ENCODE data around the gene TTC3. TPM values are rescaled to one million over a fixed set of nuclear protein-coding genes. Genes with fewer than 3 reads are reported as not detected.

TTC3 gene
- total and polyA plus RNA-seq, 7 donors: 6.5 to 50.3 (median 25.7) TPM

GRCh38 chr21:37040212-37040611, 32.8 kb upstream of the TTC3 start:
- H3K36me3 ChIP-seq (ENCODE audit: insufficient read depth in 1 of 2, low read depth in 1 of 2): no peaks in the 10 kb centered on the region
- intact Hi-C loops (cut with DNase I): no loop called here
- no peak overlapping the region for H3K27ac ChIP-seq
- no peak overlapping the region for H3K4me3 ChIP-seq
- DNase-seq (no peak), ATAC-seq (no peak)
- no peak for TF ChIP-seq CTCF (IDR thresholded peaks at IDR 0.05)
- H3K9me3 ChIP-seq: no peaks in the 10 kb centered on the region
- WGBS, 3 donors: 92 to 94% (median 94%) methylated on average over 3 of the region's 3 CpGs
- H3K27me3 ChIP-seq (ENCODE audit: insufficient read depth in 3 of 3, low read length in 2 of 3): no peaks in the 10 kb centered on the region
- H3K4me1 ChIP-seq: no peaks in the 10 kb centered on the region

DNA sequence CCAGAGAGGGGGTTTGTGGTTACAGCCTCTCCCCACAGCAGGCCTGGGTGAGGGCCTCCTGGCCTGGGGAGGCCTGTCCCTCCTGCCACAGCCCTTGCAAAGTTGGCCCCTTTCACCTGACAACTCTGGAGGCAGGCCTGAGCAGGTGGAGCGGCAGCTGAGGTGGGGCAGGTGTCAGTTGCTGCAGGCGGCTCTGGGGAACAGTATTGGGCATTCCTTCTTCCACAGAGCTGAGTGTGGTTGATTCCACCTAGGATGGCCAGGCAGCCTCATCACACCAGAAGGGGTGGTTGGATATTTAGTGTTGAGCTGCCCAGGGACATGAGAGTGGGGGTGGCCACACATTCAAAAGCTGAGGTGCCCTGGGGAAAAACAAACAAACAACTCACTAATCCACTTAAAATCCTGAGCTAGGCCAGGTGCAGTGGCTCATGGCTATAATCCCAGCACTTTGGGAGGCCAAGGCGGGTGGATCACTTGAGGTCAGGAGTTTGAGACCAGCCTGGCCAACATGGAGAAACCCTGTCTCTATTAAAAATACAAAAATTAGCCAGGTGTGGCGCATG, 31.3 kb upstream of the TTC3 start:
- no peak for ATAC-seq
- intact Hi-C loops (cut with DNase I): no loop called here

GRCh38 chr21:37043818-37044217, 29.2 kb upstream of the TTC3 start:
- TF ChIP-seq CTCF (IDR thresholded peaks at IDR 0.05): no peak
- H3K27ac ChIP-seq: no peak overlapping the region
- H3K27me3 ChIP-seq (ENCODE audit: insufficient read depth in 3 of 3, low read length in 2 of 3): no peaks in the 10 kb centered on the region
- 82 to 89% (median 85%) methylated on average over 6 of the region's 6 CpGs for WGBS, 3 donors
- no peak for ATAC-seq
- no peaks in the 10 kb centered on the region for H3K4me1 ChIP-seq
- H3K4me3 ChIP-seq: no peak overlapping the region
- H3K36me3 ChIP-seq (ENCODE audit: insufficient read depth in 1 of 2, low read depth in 1 of 2): no peaks in the 10 kb centered on the region
- intact Hi-C loops (cut with DNase I): no loop called here
- no peaks in the 10 kb centered on the region for H3K9me3 ChIP-seq
- DNase-seq: no peak

More for the DNA sequence above, 31.3 kb upstream of the TTC3 start:
- H3K9me3 ChIP-seq: no peaks in the 10 kb centered on the region
- WGBS, 3 donors: 94 to 96% (median 95%) methylated on average over 4 of the region's 4 CpGs
- DNase-seq: no peak
- H3K4me3 ChIP-seq: no peak overlapping the region
- no peaks in the 10 kb centered on the region for H3K36me3 ChIP-seq (ENCODE audit: insufficient read depth in 1 of 2, low read depth in 1 of 2)
- no peak for TF ChIP-seq CTCF (IDR thresholded peaks at IDR 0.05)
- H3K27ac ChIP-seq: no peak overlapping the region
- no peaks in the 10 kb centered on the region for H3K27me3 ChIP-seq (ENCODE audit: insufficient read depth in 3 of 3, low read length in 2 of 3)
- no peaks in the 10 kb centered on the region for H3K4me1 ChIP-seq

DNA sequence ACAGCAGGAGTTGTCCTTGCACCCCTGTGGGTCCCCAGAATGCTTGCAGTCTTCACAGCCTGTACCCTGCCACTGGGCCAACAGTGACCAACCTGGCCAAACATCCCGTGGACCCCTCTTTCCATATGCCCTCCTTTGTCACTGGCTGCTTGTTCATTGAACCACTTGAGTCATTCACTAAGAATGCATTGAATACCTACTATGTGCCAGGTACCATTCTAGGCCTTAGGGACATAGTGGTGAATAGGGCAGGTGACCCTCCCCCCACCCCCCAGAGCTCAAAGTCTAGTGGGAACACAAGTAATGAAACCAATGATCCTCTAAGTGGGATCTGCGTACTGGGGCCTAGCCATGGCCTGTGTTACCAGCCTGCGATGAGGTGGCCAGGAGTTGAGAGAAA, 28.4 kb upstream of the TTC3 start:
- 97 to 100% (median 98%) methylated on average over 3 of the region's 3 CpGs for WGBS, 3 donors
- intact Hi-C loops (cut with DNase I): no loop called here
- no peak for TF ChIP-seq CTCF (IDR thresholded peaks at IDR 0.05)
- Histone ChIP-seq H3K4me3 (no peak overlapping the region), H3K27me3 (ENCODE audit: insufficient read depth in 3 of 3, low read length in 2 of 3) (no peaks in the 10 kb centered on the region), H3K9me3 (no peaks in the 10 kb centered on the region), H3K27ac (no peak overlapping the region), H3K4me1 (no peaks in the 10 kb centered on the region), H3K36me3 (ENCODE audit: insufficient read depth in 1 of 2, low read depth in 1 of 2) (no peaks in the 10 kb centered on the region)
- no peak for ATAC-seq
- DNase-seq: no peak

DNA sequence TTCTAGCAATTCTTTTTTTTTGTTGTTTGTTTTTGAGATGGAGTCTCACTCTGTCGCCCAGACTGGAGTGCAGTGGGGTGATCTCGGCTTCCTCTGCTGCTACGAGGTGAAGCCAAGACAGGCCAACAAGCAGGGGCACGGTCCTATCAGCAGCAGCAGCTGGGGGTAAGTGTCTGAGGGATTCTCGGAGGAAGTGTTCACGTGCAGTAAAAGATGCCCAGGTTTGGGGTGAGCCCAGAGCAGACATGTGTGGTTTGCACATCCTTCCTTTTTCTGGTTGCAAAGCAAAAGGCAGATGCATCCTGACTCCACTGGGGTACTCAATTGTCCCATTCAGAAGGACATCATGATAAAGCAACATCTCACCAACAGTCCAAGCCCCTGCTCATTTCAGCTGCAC, 27.9 kb upstream of the TTC3 start:
- intact Hi-C loops (cut with DNase I): no loop called here
- no peak for DNase-seq
- WGBS, 3 donors: 76 to 89% (median 86%) methylated on average over 6 of the region's 6 CpGs
- ATAC-seq: no peak
- no peaks in the 10 kb centered on the region for H3K4me1 ChIP-seq
- TF ChIP-seq CTCF (IDR thresholded peaks at IDR 0.05): no peak
- no peaks in the 10 kb centered on the region for H3K36me3 ChIP-seq (ENCODE audit: insufficient read depth in 1 of 2, low read depth in 1 of 2)
- no peaks in the 10 kb centered on the region for H3K9me3 ChIP-seq
- H3K27ac ChIP-seq: no peak overlapping the region
- H3K27me3 ChIP-seq (ENCODE audit: insufficient read depth in 3 of 3, low read length in 2 of 3): no peaks in the 10 kb centered on the region
- H3K4me3 ChIP-seq: no peak overlapping the region

Data from psoas muscle (tissue), 8 donors.